Natural killer cell treated with Interleukin-12 subunit alpha and Interleukin-12 subunit beta and Interleukin-15 and Interleukin-18, amount 100 ng/mL, for 72 hours (primary cell): ENCODE measurements around the gene USP36. TPM values are rescaled to one million over a fixed set of nuclear protein-coding genes. Genes with fewer than 3 reads are reported as not detected.

Experiments used
- ATAC-seq, 2 donors: fragments of 150-1000 bp; cut with Tn5 transposase in 1 of 2; sonication (Bioruptor Pico), chemical (Tn5 transposase) in 1 of 2; 2 replicates each; pipeline ENCODE4 v1.10.0; 2021
- DNase-seq: peaks from one replicate; pipeline ENCODE4 v3.0.0; 2022; ENCODE audit warnings: low spot score
- H3K27ac Mint-ChIP-seq, 2 donors: 1 replicate in 1 of 2; 2 replicates in 1 of 2; pipeline ENCODE4 v1.8.0; 2022; ENCODE audit warnings: mixed read lengths in 2 of 2, mild to moderate bottlenecking in 1 of 2, moderate library complexity in 1 of 2
- H3K27me3 Mint-ChIP-seq, 2 donors: 1 replicate in 1 of 2; 2 replicates in 1 of 2; pipeline ENCODE4 v1.8.0; 2022; ENCODE audit warnings: mixed read lengths in 2 of 2
- H3K36me3 Mint-ChIP-seq: one replicate; pipeline ENCODE4 v1.8.0; 2022; ENCODE audit warnings: mixed read lengths
- H3K4me1 Mint-ChIP-seq, 2 donors: 1 replicate in 1 of 2; 2 replicates in 1 of 2; pipeline ENCODE4 v1.8.0; 2022; ENCODE audit warnings: low read depth in 2 of 2, mixed read lengths in 2 of 2, mild to moderate bottlenecking in 1 of 2
- H3K4me3 Mint-ChIP-seq: one replicate; pipeline ENCODE4 v1.8.0; 2022; ENCODE audit warnings: mixed read lengths
- H3K9me3 Mint-ChIP-seq: 2 replicates; pipeline ENCODE4 v1.8.0; 2022; ENCODE audit warnings: mixed read lengths
- total RNA-seq, 2 donors: library from RNA; stranded (reverse); gene quantifications; one replicate each; pipeline ENCODE4 v1.2.3, GENCODE V29; 2022

Gene USP36
- total RNA-seq, 2 donors from 2014 or later: 75.2 to 154 TPM

DNA sequence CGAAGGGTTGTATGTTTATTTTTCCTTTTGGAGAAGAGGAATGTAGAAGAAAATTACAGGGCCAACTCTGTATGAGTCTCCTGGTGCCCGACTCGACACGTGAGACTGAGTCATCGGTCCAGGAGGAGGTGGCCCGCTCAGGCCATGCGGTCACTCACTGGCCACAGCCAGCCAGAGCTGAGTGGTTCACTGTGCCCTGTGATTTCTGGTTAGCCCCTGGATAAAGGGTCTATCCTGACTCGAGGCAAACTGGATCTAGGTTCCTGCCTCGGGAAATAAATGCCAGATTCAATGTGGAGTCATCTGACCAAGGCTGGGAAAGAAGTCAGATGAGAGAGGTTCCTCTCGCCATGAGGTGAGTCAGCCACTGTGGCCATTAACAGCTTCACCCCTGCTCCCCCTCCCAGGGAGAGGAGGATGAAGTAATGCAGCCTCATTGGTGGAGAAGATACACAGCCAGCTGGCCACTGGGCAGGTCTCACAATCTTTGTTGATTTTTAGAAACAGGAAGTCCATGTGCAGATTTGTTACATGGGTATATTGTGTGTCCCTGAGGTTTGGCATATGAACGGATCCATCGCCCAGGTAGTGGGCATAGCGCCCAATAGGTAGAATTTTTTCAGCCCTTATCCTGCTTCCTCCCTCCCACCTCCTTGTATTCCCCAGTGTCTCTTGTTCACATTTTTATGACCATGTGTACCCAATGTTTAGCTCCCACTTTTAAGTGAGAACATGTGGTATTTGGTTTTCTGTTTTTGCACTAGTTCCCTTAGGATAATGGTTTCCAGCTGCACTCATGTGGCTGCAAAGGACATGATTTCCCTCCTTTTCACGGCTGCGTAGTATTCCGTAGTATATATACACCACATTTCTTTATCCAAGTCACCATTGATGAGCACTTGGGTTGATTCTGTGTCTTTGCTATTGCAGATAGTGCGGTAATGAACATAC is 21.7 kb upstream of the USP36 start:
- H3K4me3 Mint-ChIP-seq: no peak overlapping the region

DNA sequence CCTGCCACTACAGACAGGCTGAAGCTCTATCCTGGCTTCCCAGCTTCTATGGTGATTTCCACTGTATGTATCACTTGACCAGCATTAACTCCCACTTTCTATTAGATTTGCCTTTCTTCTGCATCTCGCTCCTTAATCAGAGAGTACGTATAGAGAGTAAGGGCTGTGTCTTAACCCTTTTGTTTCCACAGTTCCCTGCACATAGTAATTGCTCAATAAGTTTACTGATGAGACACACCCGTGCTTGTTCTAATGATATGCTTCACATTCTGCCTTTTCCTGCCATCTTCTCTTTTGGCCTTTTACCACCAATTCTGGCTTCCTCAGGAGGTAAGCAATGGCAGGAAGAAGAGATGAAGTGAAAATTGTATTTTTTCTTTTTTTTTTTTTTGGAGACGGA is 20.6 kb upstream of the USP36 start:
- Mint-ChIP-seq H3K36me3 (no peaks in the 10 kb centered on the region), H3K4me1 (peaks cover 0 to 3% of the 10 kb centered on the region in 2 donors), H3K4me3 (no peak overlapping the region), H3K9me3 (no peaks in the 10 kb centered on the region), H3K27me3 (peaks cover 7 to 8% of the 10 kb centered on the region in 2 donors), H3K27ac (no peak overlapping the region)
- ATAC-seq (no peak), DNase-seq (no peak)

More for the DNA sequence above, 21.7 kb upstream of the USP36 start:
- ATAC-seq (no peak), DNase-seq (no peak)
- Mint-ChIP-seq H3K9me3 (no peaks in the 10 kb centered on the region), H3K36me3 (no peaks in the 10 kb centered on the region), H3K27me3 (peaks cover 7 to 8% of the 10 kb centered on the region in 2 donors), H3K4me1 (peaks cover 0 to 3% of the 10 kb centered on the region in 2 donors), H3K27ac (no peak overlapping the region)

DNA sequence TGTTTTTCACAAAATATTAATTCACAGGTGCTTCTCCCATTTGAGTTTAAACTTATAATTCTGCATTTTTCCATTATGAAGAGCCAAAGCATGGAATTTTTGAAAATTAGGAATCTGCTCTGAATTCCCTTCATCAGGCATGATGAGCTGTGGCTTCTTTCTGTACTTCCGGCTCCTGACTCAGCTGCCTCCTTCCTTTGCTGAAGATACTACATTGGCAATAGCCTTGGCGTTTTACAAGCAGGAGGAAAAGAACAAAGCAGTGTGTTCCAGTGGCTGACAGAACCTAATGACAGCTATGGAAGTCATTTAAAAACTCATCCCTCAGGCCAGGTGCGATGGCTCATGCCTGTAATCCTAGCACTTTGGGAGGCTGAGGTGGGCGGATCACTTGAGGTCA is 18.4 kb upstream of the USP36 start:
- H3K4me1 Mint-ChIP-seq: no peaks in the 10 kb centered on the region
- H3K27me3 Mint-ChIP-seq: peaks cover 4 to 7% of the 10 kb centered on the region in 2 donors
- DNase-seq (no peak), ATAC-seq (no peak)
- H3K9me3 Mint-ChIP-seq: no peaks in the 10 kb centered on the region
- H3K36me3 Mint-ChIP-seq: no peaks in the 10 kb centered on the region
- H3K27ac Mint-ChIP-seq: no peak overlapping the region
- no peak overlapping the region for H3K4me3 Mint-ChIP-seq

DNA sequence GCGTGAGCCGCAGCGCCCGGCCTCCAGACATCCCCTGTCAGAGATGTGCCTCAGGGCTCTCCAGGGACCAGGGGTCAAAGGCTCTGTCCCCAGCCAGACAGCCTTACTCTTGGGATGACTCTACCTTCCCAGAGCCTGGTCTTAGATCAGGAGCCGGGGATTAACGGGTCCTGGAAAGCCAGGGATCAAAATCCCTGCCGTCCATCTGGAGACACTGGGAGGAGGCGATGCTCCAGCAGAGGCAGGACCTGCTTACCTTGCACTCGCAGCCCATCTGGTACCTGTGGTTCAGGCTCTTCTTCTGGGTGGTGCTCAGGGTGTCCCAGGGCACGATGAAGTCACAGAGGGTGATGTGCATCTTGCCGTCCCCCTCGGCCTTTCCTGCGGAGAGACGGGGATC is 16.7 kb upstream of the USP36 start:
- Mint-ChIP-seq H3K4me1 (no peaks in the 10 kb centered on the region), H3K9me3 (no peaks in the 10 kb centered on the region), H3K36me3 (no peaks in the 10 kb centered on the region), H3K27me3 (no peaks in the 10 kb centered on the region), H3K27ac (no peak overlapping the region), H3K4me3 (no peak overlapping the region)
- no peak for DNase-seq
- ATAC-seq: no peak

DNA sequence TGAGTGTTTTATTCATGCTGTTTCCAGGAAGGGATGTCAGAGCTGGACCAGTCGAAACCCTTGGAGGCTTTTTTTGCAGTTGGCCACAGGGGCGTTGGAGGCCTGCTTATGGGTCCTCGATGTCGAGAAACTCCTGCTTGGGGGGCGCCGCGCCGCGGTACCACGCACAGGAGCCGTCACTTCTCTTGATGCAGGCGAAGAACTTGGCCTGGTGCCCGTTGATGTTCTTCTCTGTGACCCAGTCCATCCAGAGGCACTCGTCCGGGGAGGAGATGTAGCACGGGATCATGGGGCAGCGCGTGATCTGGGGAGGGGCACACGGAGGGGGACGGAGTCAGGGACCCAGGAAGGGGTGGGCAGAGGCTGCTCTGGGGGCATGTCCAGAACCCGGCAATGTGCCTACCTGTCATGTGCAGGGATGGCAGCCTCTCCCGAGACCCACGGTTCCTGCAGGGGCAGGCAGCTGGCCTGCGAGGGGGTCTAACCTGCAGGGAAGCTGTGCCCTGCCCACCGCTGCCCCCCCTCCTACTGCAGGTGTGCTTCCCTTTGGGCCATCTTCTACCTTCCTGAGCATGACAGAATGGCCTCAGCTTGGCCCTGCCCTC is 15.0 kb upstream of the USP36 start:
- Mint-ChIP-seq H3K9me3 (no peaks in the 10 kb centered on the region), H3K4me3 (no peak overlapping the region), H3K36me3 (no peaks in the 10 kb centered on the region), H3K27me3 (no peaks in the 10 kb centered on the region), H3K4me1 (no peaks in the 10 kb centered on the region), H3K27ac (no peak overlapping the region)
- no peak for ATAC-seq
- DNase-seq: no peak

DNA sequence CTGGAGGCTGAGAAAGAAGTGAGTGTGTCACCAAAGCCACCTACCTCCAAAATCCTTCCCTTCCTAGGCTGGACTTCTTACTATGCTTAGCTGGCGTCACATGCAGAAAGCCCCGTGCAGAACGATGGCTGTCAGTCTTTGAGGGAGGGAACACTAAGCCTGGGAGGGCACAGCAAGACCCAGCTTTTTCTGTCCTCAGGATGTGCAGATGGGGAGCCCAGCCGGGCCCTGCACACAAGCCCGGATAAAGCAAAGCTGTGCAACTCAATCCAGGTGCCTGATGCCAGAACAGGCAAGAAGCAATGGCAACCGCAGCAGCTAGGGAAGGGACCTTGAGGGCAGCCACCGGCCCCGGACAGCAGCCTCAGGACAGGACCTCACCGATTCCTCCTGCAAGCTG is 13.9 kb upstream of the USP36 start:
- ATAC-seq (no peak), DNase-seq (no peak)
- H3K27me3 Mint-ChIP-seq: no peaks in the 10 kb centered on the region
- no peaks in the 10 kb centered on the region for H3K36me3 Mint-ChIP-seq
- H3K9me3 Mint-ChIP-seq: no peaks in the 10 kb centered on the region
- H3K4me1 Mint-ChIP-seq: no peaks in the 10 kb centered on the region
- no peak overlapping the region for H3K27ac Mint-ChIP-seq
- no peak overlapping the region for H3K4me3 Mint-ChIP-seq

DNA sequence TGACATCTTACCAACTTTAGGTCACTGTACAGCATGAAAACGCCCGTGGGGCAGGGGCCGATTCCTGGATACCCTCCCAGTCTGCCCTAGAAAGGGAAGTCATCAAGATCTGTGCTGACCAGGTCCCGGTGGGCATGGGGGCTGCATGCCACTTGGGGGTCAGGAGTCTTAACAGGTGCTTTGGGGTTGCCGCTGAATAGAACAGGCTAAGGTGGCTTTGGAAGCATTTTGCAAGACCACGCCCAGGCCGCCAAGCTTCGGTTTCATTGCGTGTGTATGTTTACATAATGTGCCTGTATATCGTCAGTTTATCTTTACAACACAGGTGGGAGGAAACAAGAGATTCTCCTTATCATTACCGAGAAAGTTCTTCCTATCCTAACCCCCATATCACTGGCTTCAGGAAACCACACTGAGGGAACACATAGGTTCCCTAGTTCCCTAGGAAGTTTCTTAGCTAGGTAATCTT is 13.3 kb upstream of the USP36 start:
- Mint-ChIP-seq H3K4me3 (no peak overlapping the region), H3K9me3 (no peaks in the 10 kb centered on the region), H3K27me3 (no peaks in the 10 kb centered on the region), H3K36me3 (no peaks in the 10 kb centered on the region), H3K4me1 (no peaks in the 10 kb centered on the region), H3K27ac (no peak overlapping the region)
- ATAC-seq (no peak), DNase-seq (no peak)

DNA sequence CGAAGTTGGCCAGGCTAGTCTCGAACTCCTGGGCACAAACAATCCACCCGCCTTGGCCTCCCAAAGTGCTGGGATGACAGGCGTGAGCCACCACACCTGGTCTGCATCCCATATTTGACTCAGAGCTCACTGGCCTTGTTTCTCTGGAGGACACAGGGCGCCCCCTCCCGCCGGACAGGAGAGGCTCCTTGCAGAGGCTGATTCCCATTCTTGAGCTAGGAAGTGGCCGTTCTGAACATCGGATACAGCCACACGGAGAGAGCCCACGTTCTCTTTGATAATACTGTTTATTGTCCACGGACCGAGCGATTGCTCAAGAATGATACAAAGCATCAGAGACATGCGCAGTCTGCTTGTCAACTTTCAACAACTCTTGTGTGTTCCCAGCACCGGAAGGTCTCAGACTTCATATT is 12.1 kb upstream of the USP36 start:
- Mint-ChIP-seq H3K36me3 (no peaks in the 10 kb centered on the region), H3K4me1 (no peaks in the 10 kb centered on the region), H3K27me3 (no peaks in the 10 kb centered on the region), H3K27ac (no peak overlapping the region), H3K4me3 (no peak overlapping the region), H3K9me3 (no peaks in the 10 kb centered on the region)
- ATAC-seq (no peak), DNase-seq (no peak)

DNA sequence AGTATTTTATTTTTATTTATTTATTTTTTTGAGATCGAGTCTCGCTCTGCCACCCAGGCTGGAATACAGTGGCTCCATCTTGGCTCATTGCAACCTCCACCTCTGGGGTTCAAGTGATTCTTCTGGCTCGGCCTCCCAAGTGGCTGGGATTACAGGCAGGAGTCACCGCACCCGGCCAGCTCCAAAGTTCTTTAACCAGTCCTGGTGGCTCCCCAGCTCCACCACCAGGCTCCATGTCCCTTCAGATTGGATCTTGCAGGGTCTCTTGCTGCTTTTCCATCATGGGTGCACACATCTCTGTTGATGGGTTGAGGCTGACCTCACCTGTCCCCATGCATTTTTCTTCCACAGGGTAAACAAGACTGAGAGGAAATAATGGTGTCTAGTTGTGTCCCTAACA is 8.4 kb upstream of the USP36 start:
- Mint-ChIP-seq H3K9me3 (no peaks in the 10 kb centered on the region), H3K4me1 (peaks cover 4 to 5% of the 10 kb centered on the region in 2 donors), H3K36me3 (no peaks in the 10 kb centered on the region), H3K27me3 (no peaks in the 10 kb centered on the region), H3K4me3 (no peak overlapping the region), H3K27ac (no peak overlapping the region)
- ATAC-seq (no peak), DNase-seq (no peak)

DNA sequence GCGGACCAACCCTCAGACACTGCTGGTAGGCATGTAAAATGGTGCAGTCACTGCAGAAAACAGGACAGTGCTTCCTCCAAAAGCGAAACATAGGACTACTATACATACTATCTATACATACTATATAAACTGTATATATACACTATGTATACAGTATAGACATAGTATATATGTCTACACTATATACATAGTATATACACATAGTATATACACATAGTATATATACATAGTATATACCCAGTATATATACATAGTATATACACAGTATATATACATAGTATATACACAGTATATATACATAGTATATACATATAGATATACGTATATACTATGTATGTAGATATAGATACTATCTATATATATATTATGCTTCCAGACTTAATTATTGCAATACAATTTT is 6.4 kb upstream of the USP36 start:
- Mint-ChIP-seq H3K4me3 (no peak overlapping the region), H3K9me3 (no peaks in the 10 kb centered on the region), H3K4me1 (peaks cover 5% of the 10 kb centered on the region in 2 donors), H3K36me3 (no peaks in the 10 kb centered on the region), H3K27ac (no peak overlapping the region), H3K27me3 (no peaks in the 10 kb centered on the region)
- no peak for DNase-seq
- no peak for ATAC-seq

DNA sequence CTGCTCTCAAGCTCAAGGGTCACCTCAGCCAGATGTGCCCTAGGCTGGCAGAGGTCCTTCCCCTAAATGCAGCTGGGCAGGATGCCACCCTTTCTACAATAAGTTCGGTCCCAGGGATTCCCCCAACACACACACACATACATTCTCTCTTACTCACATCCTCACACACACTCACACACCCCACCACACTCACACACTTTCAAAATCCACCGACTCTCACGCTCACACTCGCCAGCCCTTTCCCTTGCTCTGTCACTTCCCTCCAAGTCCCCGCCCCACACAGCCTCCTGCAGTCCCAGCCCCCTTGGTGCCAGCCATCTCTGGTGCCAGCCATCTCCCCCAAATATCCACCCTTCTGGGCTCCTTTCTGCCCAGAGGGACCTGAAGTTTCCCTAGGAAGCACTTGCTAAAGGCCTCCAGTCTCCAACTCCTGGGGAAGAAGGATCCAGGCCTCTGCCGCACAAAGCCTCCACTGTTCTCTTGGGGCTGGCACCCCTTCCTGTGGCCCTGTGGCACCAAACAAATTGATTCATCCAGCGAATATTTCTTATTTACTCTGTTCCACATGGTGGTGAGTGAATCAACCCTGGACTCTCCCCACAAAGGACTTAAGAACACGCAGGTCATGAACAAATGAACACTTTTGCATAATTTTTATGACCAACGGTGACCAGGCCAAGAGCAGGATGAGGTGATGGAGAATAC is 3.8 kb upstream of the USP36 start:
- H3K4me3 Mint-ChIP-seq: peak overlapping the region; percentile 15
- DNase-seq (no peak), ATAC-seq (no peak)
- no peaks in the 10 kb centered on the region for H3K9me3 Mint-ChIP-seq
- H3K27me3 Mint-ChIP-seq: no peaks in the 10 kb centered on the region
- peaks cover 3% of the 10 kb centered on the region for H3K36me3 Mint-ChIP-seq
- peaks cover 12 to 14% of the 10 kb centered on the region in 2 donors for H3K4me1 Mint-ChIP-seq
- no peak overlapping the region for H3K27ac Mint-ChIP-seq

DNA sequence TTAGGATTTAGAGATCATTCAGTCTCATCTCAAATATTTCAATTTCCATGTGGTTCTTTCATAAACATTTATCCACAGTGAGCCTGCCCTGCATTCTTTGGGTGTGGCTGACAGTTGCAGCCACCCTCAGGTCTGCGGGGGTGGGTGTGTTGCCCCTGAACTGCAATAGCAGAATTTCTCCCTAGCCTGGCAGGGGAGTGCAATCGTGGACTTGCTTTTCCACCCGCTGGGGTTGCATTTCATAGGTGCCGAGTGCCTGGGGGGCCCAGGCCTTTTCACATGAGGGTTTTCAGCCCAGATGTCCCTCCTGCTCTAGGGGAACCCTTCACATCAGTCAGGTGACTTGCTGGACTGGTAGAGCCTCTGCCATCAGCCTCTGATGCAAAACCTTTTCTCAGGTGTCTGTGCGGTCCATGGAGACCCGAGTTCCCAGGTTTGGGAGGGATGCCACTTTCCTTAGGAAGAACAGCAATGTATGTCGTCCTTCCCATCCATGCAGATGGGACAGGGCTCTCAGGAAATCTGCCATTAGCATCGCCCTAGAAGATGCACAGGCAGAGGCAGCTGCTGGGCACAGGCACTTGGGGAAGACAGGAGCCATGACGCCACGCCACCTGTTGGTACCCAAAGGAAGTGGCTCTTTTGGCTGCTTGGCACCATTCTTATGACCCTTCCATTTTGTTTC is 2.4 kb upstream of the USP36 start:
- DNase-seq (peak; percentile 62), ATAC-seq (no peak)
- peaks cover 24 to 26% of the 10 kb centered on the region in 2 donors for H3K4me1 Mint-ChIP-seq
- H3K4me3 Mint-ChIP-seq: no peak overlapping the region
- H3K27ac Mint-ChIP-seq: no peak overlapping the region
- H3K36me3 Mint-ChIP-seq: peaks cover 7% of the 10 kb centered on the region
- H3K27me3 Mint-ChIP-seq: no peaks in the 10 kb centered on the region
- no peaks in the 10 kb centered on the region for H3K9me3 Mint-ChIP-seq

DNA sequence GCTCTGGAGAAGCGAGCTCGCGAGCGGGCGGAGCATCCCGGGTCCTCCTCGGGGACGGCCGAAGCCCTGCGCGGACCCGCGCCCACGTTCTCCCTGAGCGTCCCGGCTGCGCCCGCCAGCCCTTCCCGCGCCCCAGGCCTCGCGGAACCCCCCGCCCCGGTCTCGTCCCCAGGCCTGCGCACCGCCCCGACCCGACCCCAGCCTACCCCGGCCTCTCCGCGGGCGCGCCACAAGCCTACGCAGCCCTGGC is 159 bp downstream of the USP36 start:
- Mint-ChIP-seq H3K27me3 (no peaks in the 10 kb centered on the region), H3K4me1 (peaks cover 31 to 35% of the 10 kb centered on the region in 2 donors), H3K36me3 (peaks cover 21% of the 10 kb centered on the region)

More for the DNA sequence above, 159 bp downstream of the USP36 start:
- Mint-ChIP-seq H3K4me3 (peak overlapping the region; percentile 95), H3K9me3 (no peaks in the 10 kb centered on the region), H3K27ac (peak overlapping the region; percentile 88 to 91)
- ATAC-seq (no peak), DNase-seq (no peak)
